B cell (primary cell): Measurements from ENCODE around the gene EFNA2. TPM values are rescaled to one million over a fixed set of nuclear protein-coding genes. Genes with fewer than 3 reads are reported as not detected.

Source experiments
- ATAC-seq: fragments of 200-7000 bp; cut with Tn5 transposase; one replicate; pipeline ENCODE4 v1.10.0; 2021; ENCODE audit warnings: low read depth, mild to moderate bottlenecking, moderate number of reproducible peaks, moderate library complexity
- CTCF ChIA-PET: fragments of 350-600 bp; sonication (Branson Sonifier 250); formaldehyde crosslinking; loops from one replicate; lab custom pipeline; 2021; ENCODE audit warnings: antibody characterized with exemption, inconsistent platforms; lab: Charles Lee
- POLR2A ChIA-PET: fragments of 350-600 bp; sonication (Branson Sonifier 250); formaldehyde crosslinking; loops from one replicate; lab custom pipeline; 2021; ENCODE audit warnings: antibody characterized with exemption; lab: Charles Lee
- DNase-seq: peaks from one replicate; pipeline ENCODE4 v3.0.0; 2013
- H2AFZ ChIP-seq: 2 replicates; pipeline ENCODE4 v1.6.1; 2012; ENCODE audit warnings: mild to moderate bottlenecking, low read depth, low read length; ENCODE audit not compliant: insufficient read depth, poor library complexity, severe bottlenecking
- H3K27ac ChIP-seq, 2 donors: 1 replicate in 1 of 2; 2 replicates in 1 of 2; pipeline ENCODE4 v1.5.1; 2012 to 2013; ENCODE audit warnings: low read length in 2 of 2, mild to moderate bottlenecking in 2 of 2, moderate library complexity in 1 of 2
- H3K27me3 ChIP-seq, 4 experiments: fragments of 200-600 bp in 1 of 4; sonication (generic) in 1 of 4; replicated peaks in 1 of 4; 1 replicate in 2 of 4; 2 replicates in 2 of 4; pipeline versions ENCODE4 v1.6.1 to v1.7.0; 2013 to 2016; ENCODE audit warnings: low read length in 3 of 4, mild to moderate bottlenecking in 2 of 4, mixed read lengths in 1 of 4, moderate library complexity in 1 of 4; ENCODE audit not compliant: insufficient read depth in 4 of 4, control insufficient read depth in 3 of 4; ENCODE audit errors: control extremely low read depth in 1 of 4
- H3K36me3 ChIP-seq, 2 experiments: replicated peaks in 1 of 2; 1 replicate in 1 of 2; 2 replicates in 1 of 2; pipeline versions ENCODE4 v1.6.1 to v1.7.1; 2013; ENCODE audit warnings: low read length in 1 of 2; ENCODE audit not compliant: insufficient read depth in 2 of 2, control insufficient read depth in 1 of 2; ENCODE audit errors: control extremely low read depth in 1 of 2, extremely low read depth in 1 of 2
- H3K4me1 ChIP-seq, 2 donors: fragments of 200-600 bp in 1 of 2; sonication (generic) in 1 of 2; 1 replicate in 1 of 2; 2 replicates in 1 of 2; pipeline versions ENCODE4 v1.5.1 to v1.6.1; 2013 to 2017; ENCODE audit warnings: low read length in 2 of 2; ENCODE audit not compliant: control insufficient read depth in 2 of 2, insufficient read depth in 2 of 2
- H3K4me2 ChIP-seq: replicated peaks from 2 replicates; pipeline ENCODE3; 2012; ENCODE audit warnings: mild to moderate bottlenecking, low read depth, low read length; ENCODE audit not compliant: poor library complexity, severe bottlenecking
- H3K4me3 ChIP-seq, 5 experiments: fragments of 200-600 bp in 1 of 5; sonication (generic) in 1 of 5; 1 replicate in 3 of 5; 2 replicates in 2 of 5; pipeline versions ENCODE4 v1.5.1 to v1.7.0; 2011 to 2016; ENCODE audit warnings: low read length in 4 of 5, mild to moderate bottlenecking in 4 of 5, low read depth in 2 of 5, control low read depth in 1 of 5, moderate library complexity in 1 of 5; ENCODE audit not compliant: insufficient read depth in 1 of 5; ENCODE audit errors: control extremely low read depth in 1 of 5, extremely low read depth in 1 of 5
- H3K79me2 ChIP-seq: fragments of 200-600 bp; sonication (generic); one replicate; pipeline ENCODE4 v1.6.0; 2016; ENCODE audit warnings: low read length; ENCODE audit not compliant: control insufficient read depth, insufficient read depth
- H3K9ac ChIP-seq: fragments of 200-600 bp; sonication (generic); 2 replicates; pipeline ENCODE4 v1.6.1; 2017; ENCODE audit warnings: mild to moderate bottlenecking, low read length, moderate library complexity
- H3K9me3 ChIP-seq, 3 donors: one replicate each; pipeline versions ENCODE4 v1.6.1 to v1.7.1; 2013; ENCODE audit warnings: low read length in 2 of 3; ENCODE audit not compliant: control insufficient read depth in 2 of 3, insufficient read depth in 1 of 3; ENCODE audit errors: control extremely low read depth in 1 of 3
- H4K20me1 ChIP-seq: 2 replicates; pipeline ENCODE4 v1.6.0; 2012; ENCODE audit warnings: mild to moderate bottlenecking, low read length; ENCODE audit not compliant: insufficient read depth, control insufficient read depth, poor library complexity, severe bottlenecking
- H3K27ac Mint-ChIP-seq: one replicate; pipeline ENCODE4 v1.8.0; 2021; ENCODE audit warnings: mixed read lengths
- H3K27me3 Mint-ChIP-seq: one replicate; pipeline ENCODE4 v1.8.0; 2021; ENCODE audit warnings: mixed read lengths
- H3K4me1 Mint-ChIP-seq: one replicate; pipeline ENCODE4 v1.8.0; 2021; ENCODE audit warnings: mixed read lengths
- H3K4me3 Mint-ChIP-seq: one replicate; pipeline ENCODE4 v1.8.0; 2021; ENCODE audit warnings: mixed read lengths
- H3K9me3 Mint-ChIP-seq: one replicate; pipeline ENCODE4 v1.8.0; 2022; ENCODE audit warnings: mixed read lengths; ENCODE audit not compliant: insufficient read depth
- CTCF ChIP-seq: fragments of 200-600 bp; IDR thresholded peaks from one replicate; pipeline ENCODE4 v1.8.0; 2022; ENCODE audit warnings: antibody characterized with exemption, mild to moderate bottlenecking
- EZH2 ChIP-seq: IDR thresholded peaks from 2 replicates; pipeline ENCODE4 v1.6.1; 2012; ENCODE audit warnings: borderline replicate concordance, low read depth, mild to moderate bottlenecking, moderate library complexity, low read length; ENCODE audit not compliant: insufficient read depth, poor library complexity, severe bottlenecking
- WGBS: methylation state at CpG from one replicate; pipeline ENCODE4 v1.1.5; 2013; ENCODE audit warnings: missing lambda C conversion rate; ENCODE audit not compliant: insufficient coverage; 5-methylcytosine and 5-hydroxymethylcytosine counted together
- intact Hi-C: fragments of 100-400 bp; cut with micrococcal nuclease; formaldehyde crosslinking; loops from one replicate; pipeline ENCODE4 v1.10.0; 2022
- polyA plus RNA-seq: library from polyadenylated mRNA; depleted of rRNA; stranded (reverse); fragments of >200 nt; gene quantifications from 2 replicates; pipeline ENCODE4 v1.2.3, GENCODE V29; 2012
- total RNA-seq, 2 donors: library from RNA; stranded (reverse); fragments of 120-200 nt in 1 of 2; gene quantifications; 1 replicate in 1 of 2; 2 replicates in 1 of 2; pipeline versions ENCODE4 v1.2.3 to v1.2.4, GENCODE V29; 2013 to 2022

The EFNA2 gene
- total and polyA plus RNA-seq, 2 donors (not counting 1 experiment from before 2014, with no cell fraction given): not detected

GRCh38 chr19:1277061-1277460, 8.6 kb upstream of the EFNA2 start:
- intact Hi-C loops: no loop called here
- ATAC-seq: no peak
- peaks cover 34% of the 10 kb centered on the region for H3K4me1 Mint-ChIP-seq
- no peak overlapping the region for H3K4me3 ChIP-seq
- WGBS: 97% methylated on average over 14 of the region's 15 CpGs
- H3K27me3 ChIP-seq: no peaks in the 10 kb centered on the region
- peak overlapping the region; percentile 100 for H3K4me2 ChIP-seq
- no peaks in the 10 kb centered on the region for H3K9me3 ChIP-seq
- peak overlapping the region in 1 of 2 donors; percentile 97 for H3K27ac ChIP-seq
- peak overlapping the region; percentile 89 for H3K4me3 Mint-ChIP-seq
- H3K36me3 ChIP-seq: peaks cover 9 to 45% of the 10 kb centered on the region in 2 experiments
- peak; percentile 46 for DNase-seq
- peak overlapping the region; percentile 94 for H3K27ac Mint-ChIP-seq
- TF ChIP-seq EZH2 (no peak), CTCF (no peak)
- H2AFZ ChIP-seq: no peak overlapping the region
- H3K4me1 ChIP-seq: peaks cover 26 to 46% of the 10 kb centered on the region in 2 donors
- H4K20me1 ChIP-seq: peaks cover 70% of the 10 kb centered on the region
- POLR2A ChIA-PET: no interaction called here
- CTCF ChIA-PET: interaction anchor here (0.7 to 1.2 kb wide), 4 partner anchors 11 to 133 kb away, joined by 3 read pairs; no protein-coding TSS in a partner anchor
- no peaks in the 10 kb centered on the region for H3K27me3 Mint-ChIP-seq
- peaks cover 59% of the 10 kb centered on the region for H3K79me2 ChIP-seq
- no peak overlapping the region for H3K9ac ChIP-seq
- no peaks in the 10 kb centered on the region for H3K9me3 Mint-ChIP-seq

- peaks cover 21 to 38% of the 10 kb centered on the region in 2 donors for H3K4me1 ChIP-seq
- peaks cover 50% of the 10 kb centered on the region for H3K79me2 ChIP-seq
- intact Hi-C loops: loop anchor here (2.0 kb wide), 2 partner anchors 67 to 129 kb away; partner anchors contain the start of gene DAZAP1
- no peak overlapping the region for H3K9ac ChIP-seq
- whole genome bisulfite sequencing: 91% methylated on average over 11 of the region's 12 CpGs
- H2AFZ ChIP-seq: no peak overlapping the region
- peak overlapping the region; percentile 19 for H3K4me3 Mint-ChIP-seq
- no peak for ATAC-seq
- no peak overlapping the region for H3K4me2 ChIP-seq
- no peaks in the 10 kb centered on the region for H3K9me3 Mint-ChIP-seq
- CTCF ChIA-PET: interaction anchor here (0.6 to 2.0 kb wide), 6 partner anchors 12 to 166 kb away, joined by 3 to 5 read pairs (median 3); no protein-coding TSS in a partner anchor
- H3K9me3 ChIP-seq: peaks cover 0 to 2% (median 0%) of the 10 kb centered on the region in 3 donors
- H3K27me3 ChIP-seq: peaks cover 0 to 3% (median 0%) of the 10 kb centered on the region in 4 experiments
- POLR2A ChIA-PET: interaction anchor here (0.6 to 0.7 kb wide), 2 partner anchors 14 to 1255 kb away, joined by 3 read pairs; no protein-coding TSS in a partner anchor
- peaks cover 4 to 34% of the 10 kb centered on the region in 2 experiments for H3K36me3 ChIP-seq
- peaks cover 26% of the 10 kb centered on the region for H3K4me1 Mint-ChIP-seq
- no peak overlapping the region for H3K27ac ChIP-seq
- TF ChIP-seq EZH2 (no peak), CTCF (no peak)
- H4K20me1 ChIP-seq: peaks cover 60% of the 10 kb centered on the region
- no peak overlapping the region for H3K4me3 ChIP-seq
- no peaks in the 10 kb centered on the region for H3K27me3 Mint-ChIP-seq
- H3K27ac Mint-ChIP-seq: peak overlapping the region; percentile 7
- DNase-seq: no peak
Measured at GRCh38 chr19:1278074-1278473, 7.6 kb upstream of the EFNA2 start.
